GF-D8 (cell line): ENCODE measurements around the gene SOX9.

ENCODE experiments used
- DNase-seq: peaks from one replicate; lab custom pipeline; 2025; lab: John Stamatoyannopoulos, UW

SOX9 gene

GRCh38 chr17:72120642-72121163 is at the start of gene SOX9:
SOX9 (plus strand) TSS chr17:72121020; CDS start chr17:72121392, 372 bp downstream.
- no peak for DNase-seq

- no peak for DNase-seq
These were observed 49.5 kb upstream of the SOX9 start for GRCh38 chr17:72071330-72071729.

- DNase-seq: no peak
These were observed 44.7 kb upstream of the SOX9 start for GRCh38 chr17:72075995-72076677.

- no peak for DNase-seq
These were observed 44.2 kb upstream of the SOX9 start for GRCh38 chr17:72076678-72077030.

- no peak for DNase-seq
These were observed 43.4 kb upstream of the SOX9 start for GRCh38 chr17:72077326-72077960.

GRCh38 chr17:72079700-72080099 is 41.1 kb upstream of the SOX9 start:
- no peak for DNase-seq

- no peak for DNase-seq
These were observed 32.9 kb upstream of the SOX9 start for GRCh38 chr17:72087876-72088275.

GRCh38 chr17:72089453-72089987 is 31.3 kb upstream of the SOX9 start:
- no peak for DNase-seq

- DNase-seq: no peak
These were observed 30.7 kb upstream of the SOX9 start for GRCh38 chr17:72090108-72090507.

GRCh38 chr17:72092710-72093322 is 28.0 kb upstream of the SOX9 start:
- DNase-seq: no peak

GRCh38 chr17:72093707-72094106 is 27.1 kb upstream of the SOX9 start:
- DNase-seq: no peak

- no peak for DNase-seq
These were observed 25.5 kb upstream of the SOX9 start for GRCh38 chr17:72095316-72095715.

- no peak for DNase-seq
These were observed 23.7 kb upstream of the SOX9 start for GRCh38 chr17:72097144-72097543.

GRCh38 chr17:72099919-72100318 is 20.9 kb upstream of the SOX9 start:
- DNase-seq: no peak

- DNase-seq: no peak
These were observed 20.4 kb upstream of the SOX9 start for GRCh38 chr17:72100470-72100869.

GRCh38 chr17:72101526-72101925 is 19.3 kb upstream of the SOX9 start:
- no peak for DNase-seq

- DNase-seq: no peak
These were observed 18.5 kb upstream of the SOX9 start for GRCh38 chr17:72102366-72102765.

- DNase-seq: no peak
These were observed 16.5 kb upstream of the SOX9 start for GRCh38 chr17:72104164-72104862.

- no peak for DNase-seq
These were observed 16.0 kb upstream of the SOX9 start for GRCh38 chr17:72104863-72105234.

- DNase-seq: no peak
These were observed 13.7 kb upstream of the SOX9 start for GRCh38 chr17:72107100-72107499.

- DNase-seq: no peak
These were observed 10.4 kb upstream of the SOX9 start for GRCh38 chr17:72110231-72110941.

GRCh38 chr17:72110942-72111318 is 9.9 kb upstream of the SOX9 start:
- DNase-seq: no peak
